ENCODE results near the gene SETDB1. TPM values are rescaled to one million over a fixed set of nuclear protein-coding genes. Genes with fewer than 3 reads are reported as not detected.

Gene SETDB1
- total RNA-seq, 1 donor from 2014 or later = 35.0 TPM

DNA sequence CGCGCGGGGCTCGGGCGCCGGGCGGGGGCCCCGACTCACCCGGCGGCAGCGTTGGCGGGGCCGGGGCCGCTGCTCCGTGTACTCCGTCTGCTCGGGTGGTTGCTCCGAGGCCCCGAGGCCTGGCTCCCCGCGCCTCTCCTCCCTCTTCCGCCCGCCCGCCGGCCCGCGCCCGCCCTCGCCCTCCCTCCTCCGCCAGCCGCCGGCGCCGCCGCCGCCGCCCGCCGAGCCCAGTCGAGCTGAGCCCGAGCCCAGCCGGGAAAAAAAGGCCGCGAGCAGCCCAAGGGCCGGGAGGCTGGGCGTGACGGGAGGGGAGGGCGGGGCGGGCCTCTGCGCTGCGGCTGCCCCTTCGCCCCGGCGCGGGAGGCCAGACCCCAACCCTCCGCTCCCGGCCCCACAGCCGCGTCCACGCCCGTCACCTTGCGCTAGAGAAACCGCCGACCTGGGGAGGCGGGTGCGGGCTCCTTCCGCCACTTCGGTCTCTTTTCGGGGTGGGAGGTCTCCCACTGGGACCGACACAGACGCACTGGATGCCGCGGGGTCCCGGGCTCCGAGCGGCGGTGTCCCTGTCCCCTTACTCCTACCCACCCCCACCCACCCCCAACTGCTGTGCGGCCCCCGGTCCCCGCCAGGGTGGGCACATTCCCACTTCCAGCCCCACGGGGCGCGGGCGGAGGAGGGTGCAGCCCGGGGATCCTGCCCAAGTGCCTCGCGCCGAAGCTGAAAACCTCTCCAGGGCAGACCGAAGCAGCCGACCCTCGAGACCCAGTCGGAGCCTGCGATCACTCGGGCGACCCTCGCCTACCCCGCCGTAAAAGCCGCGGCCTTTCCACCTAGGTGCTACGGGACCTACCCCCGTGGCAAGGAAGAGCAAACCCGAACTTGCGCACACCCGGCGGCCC, 48.7 kb downstream of the SETDB1 start, which contains the start of gene CERS2:
CERS2 (minus strand) TSS at position 256 of the 899 bp plus-strand sequence. CDS start 5,745 bp downstream, outside the sequence.
- Mint-ChIP-seq H3K9me3 (ENCODE audit: low read depth) (no peaks in the 10 kb centered on the region), H3K4me3 (ENCODE audit: unreplicated experiment) (peak within 1 kb of the TSS; percentile 83), H3K4me1 (ENCODE audit: low read depth) (peaks cover 65% of the 10 kb centered on the region), H3K27ac (ENCODE audit: unreplicated experiment) (peak within 1 kb of the TSS; percentile 93), H3K27me3 (ENCODE audit: low read depth) (no peaks in the 10 kb centered on the region), H3K36me3 (ENCODE audit: low read depth) (no peaks in the 10 kb centered on the region)
- TF ChIP-seq CTCF (IDR thresholded peaks at IDR 0.05) = no peak
- DNase-seq (ENCODE audit: low spot score) = no peak

DNA sequence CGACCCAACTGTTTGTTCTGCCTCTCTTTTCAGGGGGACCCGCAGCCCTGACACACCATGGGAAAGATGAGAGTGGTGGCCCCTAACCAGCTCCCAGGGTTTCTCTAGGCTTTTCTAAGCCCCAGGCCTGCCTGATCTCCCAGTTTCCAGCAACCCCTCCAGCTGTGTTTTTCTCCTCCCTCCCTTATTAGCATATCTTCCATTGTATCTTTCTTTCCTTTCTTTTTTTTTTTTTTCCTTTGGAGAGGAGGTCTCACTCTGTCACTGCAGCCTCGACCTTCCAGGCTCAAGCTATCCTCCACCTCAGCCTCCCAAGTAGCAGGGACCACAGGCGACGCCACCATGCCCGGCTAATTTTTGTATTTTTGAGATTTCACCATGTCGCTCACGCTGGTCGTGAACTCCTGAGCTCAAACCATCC, 50.2 kb downstream of the SETDB1 start:
- peaks cover 56% of the 10 kb centered on the region for H3K4me1 Mint-ChIP-seq (ENCODE audit: low read depth)
- no peaks in the 10 kb centered on the region for H3K9me3 Mint-ChIP-seq (ENCODE audit: low read depth)
- no peak overlapping the region for H3K4me3 Mint-ChIP-seq (ENCODE audit: unreplicated experiment)
- H3K27me3 Mint-ChIP-seq (ENCODE audit: low read depth) = no peaks in the 10 kb centered on the region
- H3K36me3 Mint-ChIP-seq (ENCODE audit: low read depth) = no peaks in the 10 kb centered on the region
- peak overlapping the region; percentile 91 for H3K27ac Mint-ChIP-seq (ENCODE audit: unreplicated experiment)
- TF ChIP-seq CTCF (IDR thresholded peaks at IDR 0.05) = no peak
- DNase-seq (ENCODE audit: low spot score) = no peak

DNA sequence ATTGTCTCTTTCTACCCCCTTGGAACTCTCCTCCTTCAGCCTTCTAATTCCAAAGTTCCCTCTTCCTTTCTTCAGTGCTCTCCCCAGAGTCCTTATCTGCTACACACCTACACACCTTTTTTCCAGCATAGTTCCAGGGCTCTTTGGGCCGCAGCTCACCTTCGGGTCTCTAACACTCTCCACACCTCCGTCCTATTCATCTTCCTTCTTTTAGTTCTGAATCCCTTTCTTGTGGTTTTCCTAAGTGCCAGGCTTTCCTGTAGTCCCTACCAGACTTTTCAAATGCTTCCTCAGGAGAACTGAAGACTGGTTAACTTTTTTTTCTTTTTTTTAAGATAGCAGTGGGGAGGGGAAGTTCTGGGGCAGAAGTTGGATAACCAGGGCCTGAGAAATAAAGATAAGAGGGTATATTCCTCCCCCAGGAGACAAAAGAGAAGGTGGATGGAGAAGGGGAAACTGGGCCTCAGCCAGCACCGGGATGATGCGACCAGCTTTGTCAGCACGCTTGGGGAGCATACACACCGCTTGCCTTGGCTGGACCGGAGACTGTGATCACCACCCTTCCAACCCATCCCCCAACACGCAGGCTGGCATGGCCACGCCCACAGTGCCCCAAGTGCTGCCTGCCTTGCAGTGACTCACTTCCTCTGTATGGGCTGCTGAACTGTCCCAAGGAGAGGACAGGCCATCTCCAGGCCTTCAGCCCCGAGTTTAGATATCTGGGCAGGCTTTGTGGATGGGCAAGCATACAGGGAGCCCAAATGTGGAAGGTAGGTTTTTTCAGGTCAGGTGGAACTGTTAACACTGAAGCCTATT, 50.9 kb downstream of the SETDB1 start:
- no peaks in the 10 kb centered on the region for H3K36me3 Mint-ChIP-seq (ENCODE audit: low read depth)
- DNase-seq (ENCODE audit: low spot score) = peak; percentile 93
- no peaks in the 10 kb centered on the region for H3K27me3 Mint-ChIP-seq (ENCODE audit: low read depth)
- H3K4me1 Mint-ChIP-seq (ENCODE audit: low read depth) = peaks cover 52% of the 10 kb centered on the region
- peak overlapping the region; percentile 47 for H3K4me3 Mint-ChIP-seq (ENCODE audit: unreplicated experiment)
- H3K27ac Mint-ChIP-seq (ENCODE audit: unreplicated experiment) = peak overlapping the region; percentile 91
- TF ChIP-seq CTCF (IDR thresholded peaks at IDR 0.05) = no peak
- no peaks in the 10 kb centered on the region for H3K9me3 Mint-ChIP-seq (ENCODE audit: low read depth)

- no peaks in the 10 kb centered on the region for H3K9me3 Mint-ChIP-seq (ENCODE audit: low read depth)
- H3K4me1 Mint-ChIP-seq (ENCODE audit: low read depth) = peaks cover 39% of the 10 kb centered on the region
- peak; percentile 100 for TF ChIP-seq CTCF (IDR thresholded peaks at IDR 0.05)
- H3K27me3 Mint-ChIP-seq (ENCODE audit: low read depth) = no peaks in the 10 kb centered on the region
- H3K27ac Mint-ChIP-seq (ENCODE audit: unreplicated experiment) = no peak overlapping the region
- H3K4me3 Mint-ChIP-seq (ENCODE audit: unreplicated experiment) = no peak overlapping the region
- no peaks in the 10 kb centered on the region for H3K36me3 Mint-ChIP-seq (ENCODE audit: low read depth)
- DNase-seq (ENCODE audit: low spot score) = no peak
These were observed 53.2 kb downstream of the SETDB1 start for GRCh38 chr1:150979092-150980056.

All from chondrocyte (in vitro differentiated cells).